ENCODE data around the gene EPHB1.
"Not testable (repeated sequence)": the region's sequence is repeated elsewhere in the genome, so short reads cannot be mapped to it uniquely, and the experiment has no call there.

Gene EPHB1

DNA sequence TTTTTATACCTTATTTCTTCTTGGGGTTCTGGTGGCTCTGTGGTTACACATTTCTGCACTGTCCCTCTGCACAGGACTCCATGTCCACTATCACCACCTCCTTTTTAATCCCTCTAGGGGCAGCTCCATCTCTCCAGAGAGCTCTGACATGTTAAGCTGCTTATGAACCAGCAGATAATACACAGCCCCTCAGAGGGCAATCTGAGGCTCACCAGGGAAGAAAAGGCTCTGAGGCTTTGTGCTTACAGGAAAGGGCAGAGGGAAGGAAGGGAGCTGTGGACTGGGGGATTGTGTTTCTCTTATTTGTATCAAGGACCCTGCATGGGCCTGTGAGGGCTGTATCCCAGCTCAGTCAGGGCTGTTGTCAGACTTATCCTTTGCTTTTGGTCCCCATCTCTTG is 164.5 kb downstream of the EPHB1 start:
- DNase-seq = no peak

DNA sequence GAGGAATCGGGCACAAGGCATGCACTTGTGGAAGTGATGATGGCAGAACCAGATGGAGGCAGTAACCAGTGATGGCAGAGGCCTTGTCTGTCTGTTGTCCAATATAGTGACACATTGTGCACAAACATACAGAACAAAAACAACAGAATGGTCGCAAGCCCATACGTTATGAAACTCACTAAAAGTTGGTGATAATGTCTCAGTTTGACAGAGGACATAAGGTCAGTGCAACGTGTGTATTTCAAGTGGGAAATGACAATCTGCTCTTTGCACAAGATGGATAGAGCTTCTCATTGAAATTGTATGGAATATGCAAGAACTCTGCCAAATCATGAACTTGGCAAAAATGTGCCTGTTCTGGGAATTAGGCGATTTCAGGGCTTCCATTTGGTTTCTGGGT is 169.2 kb downstream of the EPHB1 start:
- no peak for DNase-seq

DNA sequence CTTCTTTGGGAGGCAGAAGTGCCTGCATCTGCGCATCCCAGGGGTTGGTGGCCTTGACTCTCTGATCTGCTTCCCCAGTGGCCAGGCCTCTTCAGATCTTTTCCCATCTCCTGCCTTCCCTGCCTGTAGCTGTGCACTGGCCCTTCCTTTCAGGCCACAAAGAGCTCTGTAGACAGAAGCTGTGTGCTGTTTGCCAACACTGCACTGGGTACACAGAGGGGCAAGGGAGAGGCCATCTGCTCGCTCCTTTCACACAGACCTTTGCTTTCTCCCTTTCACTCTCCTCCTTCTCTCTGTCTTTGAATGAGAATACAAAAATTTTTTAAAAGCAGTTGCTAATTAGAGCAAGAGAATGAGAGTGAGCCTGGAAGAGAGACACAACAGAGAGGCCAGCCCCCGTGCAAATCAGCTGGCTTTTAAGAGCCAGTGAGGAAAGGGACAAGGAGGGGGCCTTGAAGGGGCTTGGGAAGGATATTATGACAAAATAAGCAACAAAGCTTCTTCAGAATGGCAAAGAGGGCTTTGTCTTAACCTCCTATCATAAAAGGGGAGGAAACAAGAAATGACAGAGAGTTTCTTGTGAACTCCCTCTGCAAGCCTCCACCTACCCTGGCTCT is 170.9 kb downstream of the EPHB1 start:
- no peak for DNase-seq

DNA sequence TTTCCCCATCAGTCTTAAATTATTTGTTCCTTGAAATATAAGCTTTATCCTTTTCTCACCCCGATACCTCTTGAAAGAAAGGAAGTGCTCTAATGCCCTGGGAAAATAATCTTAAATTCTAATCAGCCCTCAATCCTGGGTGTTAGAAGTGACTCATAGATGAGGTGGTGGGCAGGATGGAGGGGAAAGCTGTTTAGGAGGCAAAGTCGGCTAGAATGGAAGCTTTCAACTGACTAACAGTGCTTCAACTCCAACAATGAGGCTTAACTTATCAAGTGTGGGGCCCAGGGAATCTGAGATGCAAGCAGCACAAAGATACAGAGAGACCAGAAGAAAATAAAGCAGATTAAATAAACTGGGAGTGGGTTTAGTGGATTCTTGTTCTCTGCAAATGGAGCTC is 175.8 kb downstream of the EPHB1 start:
- no peak for DNase-seq

DNA sequence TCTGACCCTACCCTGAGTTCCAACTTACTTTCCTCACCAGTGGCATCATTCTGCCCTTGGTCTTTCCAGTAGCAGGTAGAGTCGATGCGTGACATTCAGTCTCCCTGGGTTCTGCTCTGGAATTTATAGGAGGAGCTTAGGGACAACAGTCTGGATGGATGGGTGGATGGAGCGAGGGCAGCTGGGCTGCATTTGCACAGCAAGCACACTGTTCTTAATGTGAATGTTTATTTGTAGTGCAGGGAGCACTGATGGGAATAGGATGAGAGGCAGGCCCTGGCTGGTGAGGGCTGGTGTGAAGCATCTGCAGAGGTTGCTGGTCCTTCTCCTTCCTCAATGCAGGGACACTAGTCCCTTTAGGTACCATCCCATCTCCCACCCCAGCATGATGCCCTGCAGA is 176.2 kb downstream of the EPHB1 start:
- DNase-seq = no peak

DNA sequence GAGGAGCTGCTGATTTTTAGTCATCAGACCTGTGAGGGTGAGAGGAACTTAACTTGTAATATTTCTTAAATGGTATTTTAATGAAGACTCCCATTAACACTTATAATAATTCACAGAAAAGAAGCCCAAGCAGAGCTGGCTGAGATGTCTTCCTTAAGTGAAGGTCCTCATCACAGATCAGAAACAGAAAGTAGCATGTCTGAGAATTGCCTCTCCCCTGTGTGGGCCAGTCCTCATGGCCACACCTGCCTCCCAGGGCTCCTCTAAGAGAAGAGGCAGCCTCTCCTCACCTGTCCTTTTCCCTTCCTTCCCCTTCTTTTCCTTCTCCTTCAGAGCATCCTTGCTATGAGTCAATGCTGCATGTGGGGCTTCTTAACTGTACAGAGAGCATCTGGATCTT is 176.8 kb downstream of the EPHB1 start:
- not testable (repeated sequence) for DNase-seq

DNA sequence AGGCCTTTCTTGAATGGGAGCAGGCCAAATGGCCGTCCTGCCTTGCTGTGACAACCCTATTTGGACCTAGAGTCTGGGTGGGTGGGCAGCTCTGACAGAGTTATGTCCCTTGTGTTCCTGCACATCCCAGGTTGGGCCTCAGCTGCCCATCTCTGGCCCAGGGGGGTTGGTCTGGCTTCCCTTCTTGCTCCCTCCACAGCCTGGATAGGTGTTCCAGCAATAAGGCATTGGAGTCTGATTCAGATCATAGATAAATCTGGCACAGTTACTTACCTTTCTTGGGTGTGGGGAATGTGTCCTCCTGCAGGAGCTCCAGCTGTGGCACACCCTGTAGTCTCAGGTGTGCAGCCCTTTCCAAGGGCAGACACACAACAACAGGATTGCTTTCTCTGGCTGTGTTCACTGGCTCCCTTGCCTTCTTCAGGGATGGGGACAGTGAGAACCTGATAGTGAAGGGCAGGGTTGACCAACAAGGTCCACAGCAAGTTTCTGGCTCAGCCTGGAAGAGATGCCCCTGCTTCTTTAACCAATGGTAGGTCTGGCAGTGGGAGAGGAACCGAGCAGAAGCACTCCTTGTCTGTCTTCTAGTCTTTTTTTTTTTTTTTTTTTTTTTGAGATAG is 177.9 kb downstream of the EPHB1 start:
- DNase-seq = no peak

DNA sequence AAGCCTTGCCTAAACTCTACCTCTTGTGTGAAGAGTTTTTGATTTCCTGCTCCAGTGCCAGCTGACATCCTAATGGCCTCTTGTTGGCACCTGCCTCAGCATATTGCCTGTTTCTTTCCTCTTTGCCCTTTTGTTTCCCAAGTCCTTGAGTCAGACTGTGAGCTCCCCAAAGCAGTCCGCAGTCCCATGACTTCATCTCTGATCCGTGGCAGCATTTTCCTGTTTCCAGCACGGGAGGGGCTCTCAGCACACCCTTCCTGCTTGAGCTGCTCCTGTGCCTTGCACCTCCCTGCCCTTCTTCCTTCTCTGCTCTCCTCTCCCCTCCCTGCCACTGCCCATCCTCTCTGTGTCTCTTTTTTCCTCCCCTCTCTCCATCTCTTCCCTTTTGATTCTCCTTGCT is 179.6 kb downstream of the EPHB1 start:
- DNase-seq = no peak

DNA sequence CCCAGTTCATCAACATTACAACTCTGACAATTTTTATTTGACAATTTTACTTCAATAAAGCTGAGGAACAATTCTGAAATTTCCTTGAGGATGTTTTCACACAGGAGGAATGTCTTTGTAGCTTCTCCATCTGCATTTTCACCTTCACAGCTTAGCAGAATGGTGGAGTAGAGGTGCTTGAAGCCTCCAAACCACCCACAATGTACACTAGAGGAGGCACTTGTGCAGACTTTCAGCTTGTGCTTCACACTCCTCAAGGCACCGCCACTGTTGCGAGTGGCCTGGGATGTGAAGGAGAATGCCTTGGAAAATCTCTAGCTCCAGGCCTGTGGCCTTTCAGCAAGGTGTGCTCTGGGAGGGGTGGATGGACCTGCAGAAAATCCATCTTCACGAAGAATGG is 181.9 kb downstream of the EPHB1 start:
- DNase-seq = no peak

DNA sequence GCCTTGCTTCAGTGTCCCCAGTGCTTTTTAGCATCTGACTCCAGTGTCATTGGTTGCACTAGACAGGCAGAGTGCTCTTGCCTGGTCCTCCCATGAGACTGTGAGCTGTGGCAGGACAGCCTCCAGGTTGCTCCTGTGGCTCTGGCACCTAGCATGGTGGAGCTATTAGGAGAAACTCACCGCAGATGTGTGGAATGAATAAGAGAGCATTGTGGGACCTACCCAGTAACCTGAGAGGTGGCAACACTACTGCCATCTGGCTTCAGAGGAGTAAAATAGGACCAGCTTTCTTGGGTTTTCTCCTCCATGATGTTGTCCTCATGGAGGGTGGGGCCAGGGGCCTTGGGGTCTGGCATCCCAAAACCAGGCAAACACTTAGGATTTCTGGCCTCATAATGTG is 183.6 kb downstream of the EPHB1 start:
- no peak for DNase-seq

DNA sequence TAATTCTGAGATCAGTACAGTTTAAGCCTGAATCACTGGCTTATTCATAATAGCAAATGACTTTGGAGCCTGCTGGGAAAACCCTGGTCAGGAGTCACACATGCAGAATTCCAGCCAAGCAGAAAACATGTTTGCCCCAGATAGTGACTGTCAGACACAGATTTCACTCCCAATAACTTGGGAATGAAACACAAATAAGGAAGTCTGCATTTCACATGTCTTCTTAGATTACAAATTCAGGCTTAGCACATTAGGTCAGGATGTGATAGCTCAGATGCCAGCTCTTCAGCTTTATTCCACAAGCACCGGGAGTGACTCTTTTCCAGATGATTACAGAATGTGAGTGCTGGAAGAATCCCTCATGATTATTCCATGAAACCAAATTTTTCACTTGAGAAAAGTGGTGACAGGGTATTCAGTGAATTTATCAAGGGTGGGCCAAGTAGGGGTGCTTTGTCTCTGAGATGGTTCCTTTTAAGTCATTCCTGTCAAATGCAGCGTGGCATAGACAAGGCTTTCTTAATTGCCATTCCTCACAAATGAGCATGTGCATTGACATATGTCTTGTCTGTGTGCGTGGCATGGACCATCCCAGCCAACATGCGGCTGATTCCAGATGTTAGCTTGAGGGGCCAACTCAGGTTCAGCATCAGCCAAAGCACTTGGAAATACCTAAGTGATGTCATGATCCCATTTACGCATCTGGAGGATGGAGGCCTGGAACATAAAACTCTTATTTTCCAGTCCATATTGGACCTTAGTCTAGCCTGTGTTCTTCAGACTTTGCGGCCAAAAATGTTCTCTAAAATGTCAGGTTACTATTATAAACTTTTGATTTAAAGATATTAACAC is 191.0 kb downstream of the EPHB1 start:
- DNase-seq = no peak

DNA sequence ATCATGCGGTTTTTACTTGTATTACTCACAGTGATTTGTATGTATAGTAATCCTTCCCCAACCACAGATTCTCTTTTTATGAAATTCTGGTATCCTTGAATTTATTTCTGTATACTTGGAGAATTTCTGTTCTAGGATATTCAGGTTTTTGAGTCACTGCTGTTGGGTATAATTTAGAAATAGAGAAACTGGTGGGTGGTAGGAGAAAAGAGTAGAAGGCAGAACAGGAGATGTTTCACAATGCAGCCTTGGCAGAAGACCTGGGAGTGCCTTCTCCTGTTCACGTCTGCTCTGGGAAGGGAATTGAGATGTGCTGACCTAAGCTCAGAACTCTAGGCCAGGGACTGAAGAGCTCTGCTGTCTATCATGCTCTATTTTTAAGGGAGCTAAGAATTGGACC is 193.6 kb downstream of the EPHB1 start:
- no peak for DNase-seq

DNA sequence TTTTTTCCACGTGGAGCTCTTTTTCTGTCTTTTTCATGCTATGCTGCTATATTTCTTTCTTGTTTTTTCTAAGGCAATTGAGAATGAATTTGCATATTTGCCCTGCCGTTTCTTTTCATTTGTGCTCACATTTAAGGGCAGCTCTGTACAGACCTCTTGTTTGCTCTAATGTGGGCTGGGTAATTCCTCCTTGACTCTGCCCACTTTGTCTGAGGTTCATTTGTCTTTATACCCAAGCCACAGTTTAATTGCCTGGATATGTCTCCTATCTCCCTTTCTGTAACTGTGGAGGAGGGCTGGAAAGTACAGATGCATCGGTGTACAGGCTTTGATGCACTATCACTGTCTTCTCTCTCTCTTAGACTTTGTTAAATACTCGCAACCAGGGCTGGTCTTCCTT is 195.9 kb downstream of the EPHB1 start:
- no peak for DNase-seq

DNA sequence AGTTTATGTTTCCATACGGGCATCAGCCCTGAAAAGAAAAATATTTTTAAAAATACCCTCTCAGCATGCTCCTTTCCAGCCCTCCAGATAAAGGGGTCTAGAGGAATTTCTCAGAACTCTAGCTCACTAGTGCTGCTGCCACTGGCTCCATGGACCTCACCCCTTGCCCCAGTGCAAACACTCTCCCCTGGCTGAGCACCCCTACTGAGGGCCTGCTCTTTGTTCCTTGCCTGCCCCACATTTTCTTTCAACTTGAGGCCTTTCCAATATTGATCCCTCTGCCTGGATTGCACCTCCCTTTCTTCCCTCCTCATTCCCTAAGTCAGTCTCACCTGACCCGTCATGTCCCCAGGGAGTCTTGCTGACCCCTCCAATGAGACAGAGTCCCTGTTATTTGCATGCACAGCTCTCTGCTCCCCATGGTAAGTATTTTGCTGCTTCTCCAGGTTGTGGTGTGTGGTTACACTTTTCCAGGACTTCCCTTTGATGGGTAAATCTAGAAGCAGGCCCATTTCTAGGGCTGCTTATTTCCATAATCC is 196.5 kb downstream of the EPHB1 start:
- no peak for DNase-seq

DNA sequence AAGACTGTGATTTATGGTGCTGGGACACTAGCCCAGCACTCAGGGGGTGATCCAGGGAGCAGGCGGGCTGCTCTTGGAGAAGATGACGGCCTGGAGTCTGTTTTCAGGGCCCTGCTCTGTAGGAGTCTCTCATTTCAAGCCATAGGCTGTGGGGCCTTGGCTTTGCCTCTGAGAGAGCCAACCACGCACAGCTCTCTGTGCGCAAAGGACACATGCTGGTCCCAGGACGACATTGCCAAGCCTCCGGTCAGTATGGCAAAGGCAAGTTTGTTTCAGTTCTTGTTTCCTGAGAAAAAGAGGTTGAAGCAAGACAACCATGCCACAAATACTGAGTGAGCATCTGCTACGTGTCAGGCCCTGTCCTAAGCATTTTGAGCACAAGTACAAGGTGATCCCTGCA is 197.1 kb downstream of the EPHB1 start:
- no peak for DNase-seq

DNA sequence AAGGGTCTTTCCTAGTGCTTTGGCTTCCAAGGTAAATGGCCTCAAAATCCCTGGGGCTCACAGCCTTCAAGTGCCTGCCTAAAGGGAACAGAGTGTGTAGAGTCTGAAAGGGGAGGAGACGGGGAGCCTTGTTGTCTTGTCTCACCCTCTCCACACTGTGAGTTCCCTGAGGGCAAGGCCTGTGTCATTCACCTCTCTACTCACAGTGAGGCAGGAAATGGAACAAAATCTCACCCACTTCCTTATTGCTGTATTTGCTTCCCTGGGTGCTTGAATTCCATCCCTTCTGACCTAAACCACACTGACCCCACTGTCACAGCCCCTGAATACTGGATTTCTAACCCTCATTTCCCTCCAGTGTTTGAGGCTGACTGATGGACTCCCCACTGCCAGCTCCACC is 197.5 kb downstream of the EPHB1 start:
- peak in 1 of 4 experiments; percentile 5 for DNase-seq

DNA sequence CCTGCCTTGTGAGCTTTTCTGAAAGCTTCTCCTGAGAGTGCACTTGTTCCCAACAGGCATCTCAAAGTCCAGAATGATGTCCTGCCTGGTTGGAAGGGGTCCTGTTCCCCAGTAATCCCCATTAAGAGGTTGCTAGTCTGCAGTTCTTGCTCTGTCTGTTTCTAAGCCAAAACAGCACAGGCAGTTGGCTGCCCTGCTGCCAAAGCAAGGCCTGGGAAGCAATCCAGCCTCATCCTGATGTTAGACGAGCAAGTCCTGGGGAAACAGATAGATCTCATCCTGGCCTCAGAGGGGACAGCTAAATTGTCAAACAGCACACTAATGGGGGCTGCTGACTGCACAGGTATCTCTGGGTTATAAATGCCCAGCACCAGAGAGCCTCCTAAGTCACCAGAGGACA is 198.0 kb downstream of the EPHB1 start:
- DNase-seq = no peak

DNA sequence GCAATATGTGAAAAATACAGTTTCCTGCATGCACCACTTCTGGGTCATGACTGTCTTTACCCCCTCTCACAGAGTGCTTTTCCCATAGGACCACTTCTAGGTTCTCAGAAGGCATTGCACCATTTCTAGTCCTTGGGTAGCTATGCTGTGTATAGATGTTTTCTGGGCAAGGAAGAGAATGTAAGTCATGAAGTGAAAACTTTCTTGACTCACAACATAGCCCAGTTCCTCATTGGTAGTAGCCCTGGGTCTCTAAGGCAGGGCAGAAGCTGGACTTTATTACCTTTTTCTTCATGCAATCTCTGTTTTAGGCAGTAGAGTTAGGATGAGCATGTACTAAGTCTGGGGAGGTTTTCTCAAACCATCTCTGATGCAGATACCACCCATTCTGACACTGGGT is 203.1 kb downstream of the EPHB1 start:
- no peak for DNase-seq

DNA sequence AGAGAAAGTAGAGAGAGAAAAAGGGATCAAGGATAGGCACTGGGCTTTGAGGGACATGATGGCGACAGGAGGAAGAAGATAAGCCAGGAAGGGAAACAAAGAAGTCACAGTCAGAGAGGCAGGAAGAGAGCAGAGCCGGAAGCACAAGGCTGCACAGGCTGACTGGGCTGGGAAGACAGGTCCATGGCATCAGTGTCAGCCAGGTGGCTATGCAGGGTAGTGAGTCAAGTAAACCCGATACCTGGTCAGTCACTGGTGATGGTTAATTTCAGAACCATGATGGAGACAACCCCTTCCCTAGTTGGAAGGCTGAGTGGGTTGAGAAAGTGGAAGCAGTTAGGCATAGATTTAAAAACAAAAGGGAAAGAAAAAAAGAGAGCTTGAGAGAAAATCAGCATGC is 203.8 kb downstream of the EPHB1 start:
- DNase-seq = no peak

DNA sequence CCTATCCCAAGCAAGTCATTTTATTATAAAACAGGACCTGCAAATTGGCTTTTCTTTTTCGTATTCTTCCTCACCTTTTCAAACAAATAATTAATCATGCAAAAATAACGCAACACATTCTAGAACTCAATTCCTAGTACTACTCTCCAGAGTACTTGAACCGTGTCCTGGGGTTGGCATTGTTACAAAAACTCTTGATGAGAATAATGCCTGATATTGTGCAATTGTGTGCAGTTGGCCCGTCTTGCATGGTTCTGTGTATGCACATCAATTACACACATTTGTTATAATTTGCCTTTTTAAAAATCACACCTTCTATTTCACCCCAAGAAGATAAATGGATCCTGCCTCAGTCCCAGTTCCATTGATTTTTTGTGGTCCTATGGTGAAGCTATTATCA is 205.4 kb downstream of the EPHB1 start:
- no peak for DNase-seq

DNA sequence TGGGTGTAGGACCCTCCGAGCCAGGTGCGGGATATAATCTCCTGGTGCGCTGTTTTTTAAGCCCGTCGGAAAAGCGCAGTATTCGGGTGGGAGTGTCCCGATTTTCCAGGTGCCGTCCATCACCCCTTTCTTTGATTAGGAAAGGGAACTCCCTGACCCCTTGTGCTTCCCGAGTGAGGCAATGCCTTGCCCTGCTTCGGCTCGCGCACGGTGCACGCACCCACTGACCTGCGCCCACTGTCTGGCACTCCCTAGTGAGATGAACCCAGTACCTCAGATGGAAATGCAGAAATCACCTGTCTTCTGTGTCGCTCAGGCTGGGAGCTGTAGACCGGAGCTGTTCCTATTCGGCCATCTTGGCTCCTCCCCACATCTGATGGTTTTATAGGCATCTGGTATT is 210.6 kb downstream of the EPHB1 start:
- not testable (repeated sequence) for DNase-seq

DNA sequence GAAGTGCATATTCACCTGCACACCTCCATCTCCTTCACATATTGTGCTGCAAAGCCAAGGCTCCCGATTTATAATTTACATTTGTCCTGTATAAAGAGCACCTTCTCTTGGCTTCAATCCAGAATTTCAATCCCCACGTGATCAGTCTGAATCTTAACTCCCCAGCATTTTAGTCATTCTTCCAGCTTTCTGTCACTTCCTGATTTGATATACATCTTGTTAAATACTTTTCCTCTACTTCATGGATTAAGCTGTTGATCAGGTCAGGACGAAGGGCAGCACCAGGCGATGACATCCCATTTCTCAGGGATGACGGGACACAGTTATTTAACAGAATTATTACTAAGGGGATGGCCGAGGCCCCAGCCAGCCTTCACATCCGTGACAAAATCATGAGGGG is 212.5 kb downstream of the EPHB1 start:
- DNase-seq = no peak

DNA sequence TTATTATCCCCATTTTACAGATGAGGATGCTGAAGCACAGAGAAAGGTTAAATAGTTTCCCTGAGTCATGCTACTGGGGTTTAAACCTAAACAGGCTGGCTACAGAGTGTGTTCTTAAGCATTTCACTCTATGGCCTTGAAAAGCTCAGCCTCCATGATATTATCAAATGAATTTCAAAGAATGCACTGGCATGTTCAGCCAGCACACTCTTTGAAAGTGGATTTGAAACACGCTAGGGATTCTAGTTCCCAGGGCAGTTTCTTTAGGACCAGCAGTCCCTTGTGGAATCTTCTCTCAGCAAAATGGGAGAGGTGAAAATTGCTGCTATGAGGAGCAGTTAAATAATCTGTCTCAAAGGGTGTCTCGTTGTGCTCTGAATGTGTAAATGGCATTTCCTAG is 213.3 kb downstream of the EPHB1 start:
- no peak for DNase-seq

DNA sequence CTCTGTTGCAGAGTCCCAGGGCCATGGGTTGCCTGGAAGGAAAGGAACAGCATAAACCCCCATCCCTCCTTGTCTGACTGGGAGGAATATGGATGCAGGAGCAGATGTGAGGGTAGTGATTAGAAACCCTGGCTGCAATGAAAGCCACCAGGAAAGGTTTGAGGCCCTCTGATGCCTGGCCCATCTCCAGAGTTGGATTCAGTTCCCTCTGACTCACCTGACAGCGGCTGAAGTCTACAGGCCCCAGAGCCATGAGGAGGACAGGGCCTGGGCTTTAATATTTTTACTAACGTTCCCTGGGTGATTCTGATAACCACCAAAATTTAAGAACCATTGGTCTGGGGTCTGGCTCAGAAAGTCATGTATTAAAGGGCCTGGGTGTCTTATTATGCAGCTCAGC is 214.0 kb downstream of the EPHB1 start:
- no peak for DNase-seq

All from suppressor macrophage (primary cell).